ENCODE results near the gene FRMD3. TPM values are rescaled to one million over a fixed set of nuclear protein-coding genes. Genes with fewer than 3 reads are reported as not detected.
"Not testable (repeated sequence)": the region's sequence is repeated elsewhere in the genome, so short reads cannot be mapped to it uniquely, and the experiment has no call there.

FRMD3 gene
- total RNA-seq, 1 donor from 2014 or later, result 0.65 TPM

DNA sequence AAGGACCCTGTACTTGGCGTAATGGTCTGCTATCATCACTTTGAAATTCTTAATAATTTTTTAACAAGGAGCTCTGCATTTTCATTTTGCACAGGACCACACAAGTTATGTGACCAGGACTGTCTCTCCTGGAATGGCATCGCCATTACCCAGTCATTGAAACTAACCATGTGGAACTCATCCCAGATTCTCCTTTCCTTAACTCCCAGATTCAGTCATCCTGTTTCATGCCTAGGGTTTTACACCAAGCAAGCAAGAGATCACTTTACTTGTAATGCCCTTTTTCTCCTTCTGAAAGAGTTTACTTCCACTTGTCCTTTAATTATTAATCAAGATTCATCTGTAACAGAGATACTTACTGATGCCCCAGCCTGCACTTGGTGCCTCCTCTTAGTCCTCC lies 12.0 kb downstream of the FRMD3 start:
- TF ChIP-seq, protein P1, sequence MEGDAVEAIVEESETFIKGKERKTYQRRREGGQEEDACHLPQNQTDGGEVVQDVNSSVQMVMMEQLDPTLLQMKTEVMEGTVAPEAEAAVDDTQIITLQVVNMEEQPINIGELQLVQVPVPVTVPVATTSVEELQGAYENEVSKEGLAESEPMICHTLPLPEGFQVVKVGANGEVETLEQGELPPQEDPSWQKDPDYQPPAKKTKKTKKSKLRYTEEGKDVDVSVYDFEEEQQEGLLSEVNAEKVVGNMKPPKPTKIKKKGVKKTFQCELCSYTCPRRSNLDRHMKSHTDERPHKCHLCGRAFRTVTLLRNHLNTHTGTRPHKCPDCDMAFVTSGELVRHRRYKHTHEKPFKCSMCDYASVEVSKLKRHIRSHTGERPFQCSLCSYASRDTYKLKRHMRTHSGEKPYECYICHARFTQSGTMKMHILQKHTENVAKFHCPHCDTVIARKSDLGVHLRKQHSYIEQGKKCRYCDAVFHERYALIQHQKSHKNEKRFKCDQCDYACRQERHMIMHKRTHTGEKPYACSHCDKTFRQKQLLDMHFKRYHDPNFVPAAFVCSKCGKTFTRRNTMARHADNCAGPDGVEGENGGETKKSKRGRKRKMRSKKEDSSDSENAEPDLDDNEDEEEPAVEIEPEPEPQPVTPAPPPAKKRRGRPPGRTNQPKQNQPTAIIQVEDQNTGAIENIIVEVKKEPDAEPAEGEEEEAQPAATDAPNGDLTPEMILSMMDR (IDR thresholded peaks at IDR 0.05; ENCODE audit: unreplicated experiment), result no peak
- no peak for DNase-seq (ENCODE audit: low spot score, unreplicated experiment)
- Mint-ChIP-seq H3K4me3 (ENCODE audit: low read depth) (no peak overlapping the region), H3K9me3 (ENCODE audit: low read depth) (peaks cover 6% of the 10 kb centered on the region), H3K36me3 (ENCODE audit: insufficient read depth) (peaks cover 3% of the 10 kb centered on the region), H3K27me3 (peaks cover 3% of the 10 kb centered on the region), H3K4me1 (ENCODE audit: low read depth) (peaks cover 10% of the 10 kb centered on the region), H3K27ac (no peak overlapping the region)

DNA sequence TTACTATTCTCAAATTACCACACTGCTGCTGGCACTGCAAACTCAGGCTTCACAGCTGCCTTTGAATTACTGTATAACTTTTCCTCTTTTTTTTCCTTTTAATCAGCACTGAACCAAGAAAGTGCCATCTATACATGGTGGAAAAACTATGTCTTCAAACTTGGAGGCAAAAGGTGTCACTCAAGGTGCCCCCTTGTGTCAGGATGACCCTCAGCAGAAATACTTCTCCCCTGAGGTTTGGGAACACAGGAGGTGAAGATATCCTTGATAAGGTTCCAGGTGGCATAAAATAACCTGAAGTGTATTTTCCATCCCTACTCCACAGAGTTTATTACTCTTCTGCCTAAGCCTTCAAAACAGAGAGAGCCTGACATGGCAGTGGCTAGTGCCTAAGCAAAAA lies 14.5 kb downstream of the FRMD3 start:
- Mint-ChIP-seq H3K9me3 (ENCODE audit: low read depth) (peaks cover 5% of the 10 kb centered on the region), H3K27me3 (peaks cover 3% of the 10 kb centered on the region), H3K36me3 (ENCODE audit: insufficient read depth) (no peaks in the 10 kb centered on the region), H3K4me1 (ENCODE audit: low read depth) (peaks cover 10% of the 10 kb centered on the region), H3K4me3 (ENCODE audit: low read depth) (no peak overlapping the region), H3K27ac (no peak overlapping the region)
- TF ChIP-seq, protein P1 (IDR thresholded peaks at IDR 0.05; ENCODE audit: unreplicated experiment), result no peak
- no peak for DNase-seq (ENCODE audit: low spot score, unreplicated experiment)

DNA sequence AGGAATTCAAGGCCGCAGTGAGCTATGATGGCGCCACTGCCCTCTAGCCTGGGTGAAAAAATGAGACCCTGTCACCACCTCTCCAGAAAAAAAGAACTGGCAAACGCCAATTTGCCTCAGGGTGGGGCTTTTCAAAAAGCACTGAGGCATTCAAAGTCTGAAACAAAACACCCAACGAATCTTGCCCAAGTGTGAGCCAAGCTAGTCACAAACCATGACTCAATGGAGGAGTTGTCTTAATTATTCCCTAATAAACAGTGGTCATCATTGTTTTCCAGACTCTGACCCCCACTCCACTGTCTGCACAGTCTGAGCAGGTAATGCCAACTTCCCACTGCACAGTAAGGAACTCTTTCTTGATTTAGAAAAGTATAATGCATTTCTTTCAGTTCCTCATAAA lies 16.8 kb downstream of the FRMD3 start:
- Mint-ChIP-seq H3K4me1 (ENCODE audit: low read depth) (peaks cover 2% of the 10 kb centered on the region), H3K27ac (no peak overlapping the region), H3K36me3 (ENCODE audit: insufficient read depth) (no peaks in the 10 kb centered on the region), H3K9me3 (ENCODE audit: low read depth) (peaks cover 15% of the 10 kb centered on the region), H3K27me3 (peaks cover 3% of the 10 kb centered on the region), H3K4me3 (ENCODE audit: low read depth) (no peak overlapping the region)
- DNase-seq (ENCODE audit: low spot score, unreplicated experiment), result no peak
- TF ChIP-seq, protein P1 (IDR thresholded peaks at IDR 0.05; ENCODE audit: unreplicated experiment), result no peak

DNA sequence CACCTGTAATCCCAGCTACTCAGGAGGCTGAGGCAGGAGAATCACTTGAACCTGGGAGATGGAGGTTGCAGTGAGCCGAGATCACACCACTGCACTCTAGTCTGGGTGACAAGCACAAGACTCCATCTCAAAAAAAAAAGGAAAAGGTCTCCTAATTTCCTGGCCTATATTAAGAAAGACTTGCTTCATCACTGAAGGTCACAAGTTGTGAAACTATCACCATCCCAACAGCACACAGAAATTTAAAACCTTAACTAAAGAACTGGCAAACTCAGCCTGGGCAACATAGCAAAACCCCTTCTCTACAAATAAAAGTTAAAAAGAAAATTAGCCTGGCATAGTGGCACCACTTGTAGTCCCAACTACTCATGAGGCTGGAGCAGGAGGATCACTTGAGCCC lies 17.2 kb downstream of the FRMD3 start:
- Mint-ChIP-seq H3K4me1 (ENCODE audit: low read depth) (no peaks in the 10 kb centered on the region), H3K9me3 (ENCODE audit: low read depth) (peaks cover 15% of the 10 kb centered on the region), H3K27ac (no peak overlapping the region), H3K4me3 (ENCODE audit: low read depth) (no peak overlapping the region), H3K36me3 (ENCODE audit: insufficient read depth) (no peaks in the 10 kb centered on the region), H3K27me3 (no peaks in the 10 kb centered on the region)
- DNase-seq (ENCODE audit: low spot score, unreplicated experiment), result no peak
- TF ChIP-seq, protein P1 (IDR thresholded peaks at IDR 0.05; ENCODE audit: unreplicated experiment), result no peak

DNA sequence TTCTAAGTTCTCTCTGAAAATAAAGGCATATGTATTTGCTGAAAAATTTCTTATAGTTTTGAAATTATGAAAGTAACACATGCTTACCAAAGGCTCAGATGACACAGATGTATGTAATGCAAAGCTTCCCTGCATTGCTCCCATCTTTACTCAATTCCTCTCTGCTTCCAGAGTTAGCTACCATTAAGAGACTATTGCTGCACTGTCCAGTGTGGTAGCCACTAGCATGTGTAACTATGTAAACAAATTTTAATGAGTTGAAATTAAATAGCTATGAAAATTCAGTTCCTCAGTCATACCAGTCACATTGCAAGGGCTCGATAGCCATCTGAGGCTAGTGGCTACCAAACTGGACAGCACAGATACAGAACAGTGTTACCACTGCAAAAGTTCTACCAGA lies 17.9 kb downstream of the FRMD3 start:
- DNase-seq (ENCODE audit: low spot score, unreplicated experiment), result no peak
- Mint-ChIP-seq H3K4me3 (ENCODE audit: low read depth) (no peak overlapping the region), H3K36me3 (ENCODE audit: insufficient read depth) (no peaks in the 10 kb centered on the region), H3K9me3 (ENCODE audit: low read depth) (peaks cover 15% of the 10 kb centered on the region), H3K4me1 (ENCODE audit: low read depth) (no peaks in the 10 kb centered on the region), H3K27ac (no peak overlapping the region), H3K27me3 (no peaks in the 10 kb centered on the region)
- TF ChIP-seq, protein P1 (IDR thresholded peaks at IDR 0.05; ENCODE audit: unreplicated experiment), result no peak

DNA sequence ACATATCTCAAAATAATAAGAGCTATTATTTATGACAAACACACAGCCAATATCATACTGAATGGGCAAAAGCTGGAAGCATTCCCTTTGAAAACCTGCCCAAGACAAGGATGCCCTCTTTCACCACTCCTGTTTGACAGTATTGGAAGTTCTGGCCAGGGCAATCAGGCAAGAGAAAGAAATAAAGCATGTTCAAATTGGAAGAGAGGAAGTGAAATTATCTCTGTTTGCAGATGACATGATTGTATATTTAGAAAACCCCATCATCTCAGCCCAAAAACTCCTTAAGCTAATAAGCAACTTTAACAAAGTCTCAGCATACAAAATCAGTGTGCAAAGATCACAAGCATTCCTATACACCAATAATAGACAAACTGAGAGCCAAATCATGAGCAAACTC lies 20.2 kb downstream of the FRMD3 start:
- not testable (repeated sequence) for H3K27me3 Mint-ChIP-seq; H3K27ac Mint-ChIP-seq; H3K4me3 Mint-ChIP-seq (ENCODE audit: low read depth); H3K36me3 Mint-ChIP-seq (ENCODE audit: insufficient read depth); H3K4me1 Mint-ChIP-seq (ENCODE audit: low read depth); DNase-seq (ENCODE audit: low spot score, unreplicated experiment)
- peaks cover 15% of the 10 kb centered on the region for H3K9me3 Mint-ChIP-seq (ENCODE audit: low read depth)

All from progenitor cell of endocrine pancreas (in vitro differentiated cells).